GM23338 (cell line): ENCODE results near the gene RNF181. TPM values are rescaled to one million over a fixed set of nuclear protein-coding genes. Genes with fewer than 3 reads are reported as not detected.

Experiments
- ATAC-seq: fragments of 200-7000 bp; cut with Tn5 transposase; 3 replicates; pipeline ENCODE4 v1.9.1; 2020
- DNase-seq: peaks from one replicate; pipeline ENCODE4 v3.0.0-alpha.2; 2015; ENCODE audit warnings: low spot score
- H2AFZ ChIP-seq: fragments of 200-600 bp; sonication (generic); 2 replicates; pipeline ENCODE4 v1.8.0; 2016; ENCODE audit warnings: antibody characterized with exemption, mild to moderate bottlenecking, moderate library complexity
- H3F3A ChIP-seq: fragments of 200-600 bp; sonication (generic); replicated peaks from 2 replicates; pipeline ENCODE4 v1.8.0; 2017; ENCODE audit warnings: antibody characterized with exemption, mixed run types, low read depth
- H3K27ac ChIP-seq: fragments of 200-600 bp; sonication (generic); 2 replicates; pipeline ENCODE4 v1.6.1; 2016; ENCODE audit warnings: low read depth
- H3K27me3 ChIP-seq: fragments of 200-600 bp; sonication (generic); 2 replicates; pipeline ENCODE4 v1.8.0; 2016; ENCODE audit warnings: mild to moderate bottlenecking, mixed run types, moderate library complexity; ENCODE audit not compliant: insufficient read depth
- H3K36me3 ChIP-seq: fragments of 200-600 bp; sonication (generic); 2 replicates; pipeline ENCODE4 v1.8.0; 2016; ENCODE audit warnings: mild to moderate bottlenecking; ENCODE audit not compliant: insufficient read depth
- H3K4me1 ChIP-seq: fragments of 200-600 bp; sonication (generic); 2 replicates; pipeline ENCODE4 v1.8.0; 2016; ENCODE audit warnings: mild to moderate bottlenecking, moderate library complexity; ENCODE audit not compliant: insufficient read depth
- H3K4me2 ChIP-seq: fragments of 200-600 bp; sonication (generic); 2 replicates; pipeline ENCODE4 v1.7.1; 2017; ENCODE audit warnings: mixed run types
- H3K4me3 ChIP-seq: fragments of 200-600 bp; sonication (generic); 2 replicates; pipeline ENCODE4 v1.6.1; 2016; ENCODE audit warnings: mixed run types
- H3K79me2 ChIP-seq: fragments of 200-600 bp; sonication (generic); replicated peaks from 2 replicates; pipeline ENCODE4 v1.8.0; 2017; ENCODE audit warnings: mild to moderate bottlenecking; ENCODE audit not compliant: insufficient read depth
- H3K9me2 ChIP-seq: fragments of 200-600 bp; sonication (generic); 2 replicates; pipeline ENCODE4 v1.8.0; 2017; ENCODE audit not compliant: insufficient read depth
- H4K20me1 ChIP-seq: fragments of 200-600 bp; sonication (generic); replicated peaks from 2 replicates; pipeline ENCODE4 v1.8.0; 2017; ENCODE audit warnings: mild to moderate bottlenecking; ENCODE audit not compliant: insufficient read depth
- H3K27ac Mint-ChIP-seq: 2 replicates; pipeline ENCODE4 v1.8.0; 2020; ENCODE audit warnings: inconsistent platforms, mild to moderate bottlenecking, moderate library complexity, mixed read lengths
- H3K27me3 Mint-ChIP-seq: 3 replicates; pipeline ENCODE4 v1.8.0; 2022; ENCODE audit warnings: low read depth, mild to moderate bottlenecking, moderate library complexity, mixed read lengths, inconsistent platforms; ENCODE audit not compliant: insufficient read depth, poor library complexity
- H3K36me3 Mint-ChIP-seq: 3 replicates; pipeline ENCODE4 v1.8.0; 2021; ENCODE audit warnings: low read depth, mild to moderate bottlenecking, inconsistent platforms, moderate library complexity, mixed read lengths
- H3K4me1 Mint-ChIP-seq: 3 replicates; pipeline ENCODE4 v1.8.0; 2020; ENCODE audit warnings: mild to moderate bottlenecking, inconsistent platforms, mixed read lengths
- H3K4me3 Mint-ChIP-seq: 3 replicates; pipeline ENCODE4 v1.8.0; 2021; ENCODE audit warnings: moderate library complexity, mild to moderate bottlenecking, inconsistent platforms, mixed read lengths
- H3K9me3 Mint-ChIP-seq: 3 replicates; pipeline ENCODE4 v1.8.0; 2020; ENCODE audit warnings: moderate library complexity, mild to moderate bottlenecking, inconsistent platforms, mixed read lengths
- CREB1 ChIP-seq: fragments of 250-450 bp; sonication (Bioruptor Pico); IDR thresholded peaks from 2 replicates; pipeline ENCODE4 v1.5.0; 2020; ENCODE audit warnings: low read depth, mild to moderate bottlenecking, moderate library complexity
- EZH2 ChIP-seq: fragments of 200-600 bp; sonication (generic); IDR thresholded peaks from one replicate; pipeline ENCODE4 v1.8.0; 2017; ENCODE audit warnings: antibody characterized with exemption, mild to moderate bottlenecking, low read depth; ENCODE audit not compliant: unreplicated experiment
- JUNB ChIP-seq: IDR thresholded peaks from one replicate; pipeline ENCODE4 v1.6.1; 2016; ENCODE audit warnings: antibody characterized with exemption; ENCODE audit not compliant: unreplicated experiment
- POLR2AphosphoS5 ChIP-seq: IDR thresholded peaks from 2 replicates; pipeline ENCODE4 v1.6.1; 2016; ENCODE audit warnings: antibody characterized with exemption, low read depth
- STAT1 ChIP-seq: IDR thresholded peaks from one replicate; pipeline ENCODE4 v1.6.1; 2016; ENCODE audit warnings: antibody characterized with exemption; ENCODE audit not compliant: unreplicated experiment
- ZNF462 ChIP-seq: fragments of 250-450 bp; sonication (Bioruptor Pico); IDR thresholded peaks from 2 replicates; pipeline ENCODE4 v1.5.0; 2020; ENCODE audit warnings: mild to moderate bottlenecking, moderate library complexity
- polyA plus RNA-seq: library from polyadenylated mRNA; unstranded; fragments of >200 nt; fragmentation: Nextera tagmentation; extraction: Ambion mirVana; gene quantifications from 2 replicates; pipeline ENCODE4 v1.2.1, GENCODE V29; 2016
- total RNA-seq: library from RNA; depleted of rRNA; stranded (reverse); fragments of >200 nt; shearing (Covaris generic); gene quantifications from 2 replicates; pipeline ENCODE4 v1.2.3, GENCODE V29; 2014
- TF ChIP-seq, protein P1 (sequence below), 2 experiments: fragments of 200-600 bp in 1 of 2; sonication (generic) in 1 of 2; conservative IDR thresholded peaks; 2 replicates each; pipeline versions ENCODE4 v1.5.1 to v1.6.1; 2016 to 2017; ENCODE audit warnings: antibody characterized with exemption in 2 of 2, low read depth in 2 of 2, mild to moderate bottlenecking in 2 of 2, moderate library complexity in 1 of 2
- TF ChIP-seq, protein P2 (sequence below): IDR thresholded peaks from 2 replicates; pipeline ENCODE4 v1.6.1; 2016; ENCODE audit warnings: antibody characterized with exemption

The RNF181 gene
- total and polyA plus RNA-seq, 2 experiments from 2014 or later = 114 to 260 TPM

DNA sequence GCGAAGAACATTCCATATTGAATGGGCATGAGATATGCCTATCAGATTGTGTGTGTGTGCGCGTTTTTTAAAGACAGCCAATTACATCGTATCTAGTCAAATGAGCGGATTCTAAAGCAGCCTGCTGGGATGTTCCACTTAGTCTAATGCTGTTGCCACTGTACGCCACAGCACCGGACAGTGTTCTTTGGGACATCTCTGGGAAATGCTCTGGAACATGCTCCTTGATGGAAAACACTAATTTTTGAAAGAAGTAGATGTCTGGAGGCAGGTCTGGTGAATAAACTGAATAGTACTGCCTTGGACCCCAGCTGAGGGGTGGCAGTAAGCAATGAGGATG lies 10.5 kb downstream of the RNF181 start:
- H3K4me2 ChIP-seq = no peak overlapping the region
- H3K27me3 Mint-ChIP-seq = peaks cover 15% of the 10 kb centered on the region

More for the DNA sequence above, 10.5 kb downstream of the RNF181 start:
- H3K27ac ChIP-seq = no peak overlapping the region
- H3K27me3 ChIP-seq = no peaks in the 10 kb centered on the region
- Mint-ChIP-seq H3K4me3 (no peak overlapping the region), H3K4me1 (peaks cover 17% of the 10 kb centered on the region), H3K36me3 (peaks cover 41% of the 10 kb centered on the region), H3K9me3 (peaks cover 3% of the 10 kb centered on the region; the same call in 1 of the 3 replicates), H3K27ac (no peak overlapping the region)
- H4K20me1 ChIP-seq = peaks cover 32% of the 10 kb centered on the region
- TF ChIP-seq, protein P1, sequence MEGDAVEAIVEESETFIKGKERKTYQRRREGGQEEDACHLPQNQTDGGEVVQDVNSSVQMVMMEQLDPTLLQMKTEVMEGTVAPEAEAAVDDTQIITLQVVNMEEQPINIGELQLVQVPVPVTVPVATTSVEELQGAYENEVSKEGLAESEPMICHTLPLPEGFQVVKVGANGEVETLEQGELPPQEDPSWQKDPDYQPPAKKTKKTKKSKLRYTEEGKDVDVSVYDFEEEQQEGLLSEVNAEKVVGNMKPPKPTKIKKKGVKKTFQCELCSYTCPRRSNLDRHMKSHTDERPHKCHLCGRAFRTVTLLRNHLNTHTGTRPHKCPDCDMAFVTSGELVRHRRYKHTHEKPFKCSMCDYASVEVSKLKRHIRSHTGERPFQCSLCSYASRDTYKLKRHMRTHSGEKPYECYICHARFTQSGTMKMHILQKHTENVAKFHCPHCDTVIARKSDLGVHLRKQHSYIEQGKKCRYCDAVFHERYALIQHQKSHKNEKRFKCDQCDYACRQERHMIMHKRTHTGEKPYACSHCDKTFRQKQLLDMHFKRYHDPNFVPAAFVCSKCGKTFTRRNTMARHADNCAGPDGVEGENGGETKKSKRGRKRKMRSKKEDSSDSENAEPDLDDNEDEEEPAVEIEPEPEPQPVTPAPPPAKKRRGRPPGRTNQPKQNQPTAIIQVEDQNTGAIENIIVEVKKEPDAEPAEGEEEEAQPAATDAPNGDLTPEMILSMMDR (conservative IDR thresholded peaks at IDR 0.05; ENCODE audit: low read depth in 2 of 2) = no peak
- no peak for TF ChIP-seq CREB1 (CRISPR knock-in tag)
- TF ChIP-seq, protein P2, sequence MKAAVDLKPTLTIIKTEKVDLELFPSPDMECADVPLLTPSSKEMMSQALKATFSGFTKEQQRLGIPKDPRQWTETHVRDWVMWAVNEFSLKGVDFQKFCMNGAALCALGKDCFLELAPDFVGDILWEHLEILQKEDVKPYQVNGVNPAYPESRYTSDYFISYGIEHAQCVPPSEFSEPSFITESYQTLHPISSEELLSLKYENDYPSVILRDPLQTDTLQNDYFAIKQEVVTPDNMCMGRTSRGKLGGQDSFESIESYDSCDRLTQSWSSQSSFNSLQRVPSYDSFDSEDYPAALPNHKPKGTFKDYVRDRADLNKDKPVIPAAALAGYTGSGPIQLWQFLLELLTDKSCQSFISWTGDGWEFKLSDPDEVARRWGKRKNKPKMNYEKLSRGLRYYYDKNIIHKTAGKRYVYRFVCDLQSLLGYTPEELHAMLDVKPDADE = no peak
- no peak for TF ChIP-seq EZH2
- no peak for TF ChIP-seq ZNF462 (CRISPR knock-in tag)
- no peak for TF ChIP-seq POLR2AphosphoS5
- TF ChIP-seq STAT1 = no peak
- TF ChIP-seq JUNB = no peak
- H3F3A ChIP-seq = peaks cover 19% of the 10 kb centered on the region; the same call in 1 of the 2 replicates
- H3K4me1 ChIP-seq = peaks cover 5% of the 10 kb centered on the region; the same call in 1 of the 2 replicates
- DNase-seq = no peak
- 0 out of 2 replicates have a peak, but pooled peaks cover 3% of the 10 kb centered on the region for H3K36me3 ChIP-seq
- H3K79me2 ChIP-seq = peaks cover 33% of the 10 kb centered on the region
- H3K4me3 ChIP-seq = no peak overlapping the region
- no peaks in the 10 kb centered on the region for H3K9me2 ChIP-seq
- no peak overlapping the region for H2AFZ ChIP-seq
- ATAC-seq = no peak
